ENCODE results near the gene DNAH17.

Gene DNAH17

DNA sequence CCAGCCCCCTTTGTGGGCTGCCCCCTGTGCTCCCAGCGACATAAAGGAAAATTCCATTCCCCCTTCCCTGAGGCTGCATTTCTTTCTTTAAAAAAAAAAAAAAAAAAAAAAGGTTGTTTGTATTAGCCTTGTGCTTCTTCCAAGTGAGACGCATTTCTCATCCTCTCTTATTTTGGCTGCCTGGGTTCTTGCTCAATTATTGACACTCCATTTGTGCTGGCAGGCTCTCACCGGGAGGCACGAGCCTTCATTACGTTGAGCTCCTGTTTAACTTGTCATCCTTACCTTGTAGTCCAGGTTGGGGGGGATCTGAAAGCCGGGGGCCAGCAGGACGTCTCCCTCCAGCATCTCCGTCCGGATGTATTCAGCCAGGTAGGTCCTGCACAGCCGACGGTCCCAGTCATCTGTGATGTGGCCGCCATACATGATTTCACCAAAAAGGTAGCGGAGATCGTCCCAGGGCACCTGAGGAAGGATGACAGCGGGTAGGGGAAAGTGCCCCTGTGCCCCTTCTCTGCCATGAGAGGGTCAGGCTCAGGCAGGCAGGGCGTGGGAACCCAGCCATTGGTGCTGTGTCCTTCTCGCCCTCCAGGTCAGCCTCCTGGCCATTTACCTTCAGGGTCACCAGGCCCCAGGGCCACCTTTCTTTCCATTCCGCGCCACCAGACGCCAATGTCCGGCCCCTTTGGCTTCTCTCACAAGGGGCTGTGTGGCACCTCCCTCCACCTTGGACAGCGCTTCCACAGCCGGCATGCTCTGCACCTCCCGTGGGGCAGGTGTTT lies 148.2 kb downstream of the DNAH17 start:
- no peak for DNase-seq (ENCODE audit: low read depth)

DNA sequence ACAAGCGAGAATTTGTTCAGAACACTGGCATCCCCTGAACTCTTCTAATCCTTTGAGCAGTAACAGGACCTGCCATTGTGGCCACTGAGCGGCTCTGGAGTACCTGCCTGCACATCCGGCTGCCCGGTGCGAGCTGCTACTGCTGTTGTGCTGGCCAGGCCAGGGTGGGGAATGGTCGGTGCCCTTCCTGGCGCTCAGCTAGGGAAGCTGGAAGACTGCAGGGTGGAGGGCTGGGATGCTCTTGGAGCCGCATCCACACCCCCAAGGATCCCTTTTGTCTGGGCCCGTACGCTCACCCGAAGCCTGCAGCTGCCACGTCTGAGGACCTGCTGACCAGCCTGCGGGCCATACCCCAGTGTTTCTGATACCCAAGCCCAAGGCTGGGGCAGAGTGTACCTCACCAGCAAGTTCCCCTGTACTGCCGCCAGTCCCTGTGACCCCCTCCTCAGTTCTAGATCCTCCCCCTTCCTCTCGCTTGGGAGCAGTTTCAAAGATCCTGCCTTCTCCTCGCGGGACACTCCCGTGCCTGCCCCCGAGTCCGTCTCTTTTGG lies 149.1 kb downstream of the DNAH17 start:
- no peak for DNase-seq (ENCODE audit: low read depth)

- DNase-seq (ENCODE audit: low read depth) = no peak
Observed at GRCh38 chr17:78427140-78427539, 150.1 kb downstream of the DNAH17 start.

DNA sequence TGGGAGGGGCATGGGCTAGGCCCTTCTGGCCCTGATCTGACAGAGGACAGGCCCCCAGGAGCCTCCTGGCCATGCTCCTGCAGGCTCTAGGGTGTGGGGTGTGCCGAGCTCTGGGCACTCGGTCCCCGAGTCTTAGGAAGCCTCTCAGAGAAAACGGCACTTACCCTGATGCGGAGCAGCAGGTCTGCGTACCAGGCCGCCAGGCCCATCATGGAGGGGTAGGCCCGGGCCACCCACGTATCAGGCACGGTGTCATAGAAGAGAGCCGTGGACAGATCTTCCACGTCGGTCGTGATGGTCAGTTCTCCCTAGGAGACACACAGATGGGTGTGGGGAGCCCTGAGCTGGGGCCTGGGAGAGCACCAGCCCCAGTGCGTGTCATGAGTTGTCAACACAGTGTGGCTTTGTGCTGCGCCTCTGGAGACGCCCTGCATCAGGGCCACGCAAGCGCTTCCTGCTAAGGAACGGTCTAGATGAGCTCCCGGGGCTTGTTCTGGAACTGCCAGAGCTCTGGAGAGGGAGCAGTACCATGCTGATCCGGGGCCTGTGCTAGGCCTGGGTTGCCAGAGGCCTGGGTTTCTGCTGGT lies 150.8 kb downstream of the DNAH17 start:
- no peak for DNase-seq (ENCODE audit: low read depth)

- no peak for DNase-seq (ENCODE audit: low read depth)
Observed at GRCh38 chr17:78425429-78425828, 151.8 kb downstream of the DNAH17 start.

- DNase-seq (ENCODE audit: low read depth) = no peak
Observed at GRCh38 chr17:78423961-78424675, 153.1 kb downstream of the DNAH17 start.

- DNase-seq (ENCODE audit: low read depth) = no peak
Observed at GRCh38 chr17:78422872-78423588, 154.2 kb downstream of the DNAH17 start.

DNA sequence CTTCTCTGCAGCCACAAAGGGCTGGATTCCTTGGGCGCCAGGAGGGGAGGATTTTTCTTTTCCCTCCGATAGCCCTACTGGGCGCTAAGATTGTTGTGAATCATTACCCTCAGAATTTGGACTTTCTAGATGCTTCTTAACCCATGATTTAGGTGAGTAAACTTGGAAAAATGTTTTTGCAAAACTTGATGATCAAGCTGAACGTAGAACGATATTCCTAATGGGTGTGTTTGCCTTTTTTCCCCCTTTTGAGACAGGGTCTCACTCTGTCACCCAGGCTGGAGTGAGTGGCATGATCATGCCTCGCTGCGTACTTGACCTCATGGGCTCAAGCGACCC lies 155.0 kb downstream of the DNAH17 start:
- no peak for DNase-seq (ENCODE audit: low read depth)

GRCh38 chr17:78421534-78422266 lies 155.5 kb downstream of the DNAH17 start:
- DNase-seq (ENCODE audit: low read depth) = no peak

DNA sequence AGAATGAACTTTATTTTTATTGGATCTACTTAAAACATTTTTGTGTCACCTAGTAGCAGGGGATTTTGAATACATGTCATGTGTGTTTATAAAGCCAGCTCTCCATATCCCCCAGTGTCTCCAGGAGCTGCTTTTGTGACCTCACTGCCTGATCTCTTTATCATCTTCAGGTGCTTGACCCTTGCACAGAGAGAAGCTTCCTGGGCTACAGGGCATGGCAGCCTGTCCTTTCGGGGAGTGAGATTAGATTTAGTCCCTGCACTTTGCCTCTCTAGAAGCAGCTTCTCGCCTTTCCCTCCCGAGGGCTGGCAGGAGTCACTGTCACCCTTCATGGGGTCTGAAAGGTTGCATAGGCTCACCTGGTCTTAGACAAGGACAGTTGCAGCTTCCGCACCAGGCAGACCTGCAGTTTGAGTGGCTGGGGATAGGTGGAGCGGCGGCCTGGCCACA lies 156.1 kb downstream of the DNAH17 start:
- DNase-seq (ENCODE audit: low read depth) = no peak

DNA sequence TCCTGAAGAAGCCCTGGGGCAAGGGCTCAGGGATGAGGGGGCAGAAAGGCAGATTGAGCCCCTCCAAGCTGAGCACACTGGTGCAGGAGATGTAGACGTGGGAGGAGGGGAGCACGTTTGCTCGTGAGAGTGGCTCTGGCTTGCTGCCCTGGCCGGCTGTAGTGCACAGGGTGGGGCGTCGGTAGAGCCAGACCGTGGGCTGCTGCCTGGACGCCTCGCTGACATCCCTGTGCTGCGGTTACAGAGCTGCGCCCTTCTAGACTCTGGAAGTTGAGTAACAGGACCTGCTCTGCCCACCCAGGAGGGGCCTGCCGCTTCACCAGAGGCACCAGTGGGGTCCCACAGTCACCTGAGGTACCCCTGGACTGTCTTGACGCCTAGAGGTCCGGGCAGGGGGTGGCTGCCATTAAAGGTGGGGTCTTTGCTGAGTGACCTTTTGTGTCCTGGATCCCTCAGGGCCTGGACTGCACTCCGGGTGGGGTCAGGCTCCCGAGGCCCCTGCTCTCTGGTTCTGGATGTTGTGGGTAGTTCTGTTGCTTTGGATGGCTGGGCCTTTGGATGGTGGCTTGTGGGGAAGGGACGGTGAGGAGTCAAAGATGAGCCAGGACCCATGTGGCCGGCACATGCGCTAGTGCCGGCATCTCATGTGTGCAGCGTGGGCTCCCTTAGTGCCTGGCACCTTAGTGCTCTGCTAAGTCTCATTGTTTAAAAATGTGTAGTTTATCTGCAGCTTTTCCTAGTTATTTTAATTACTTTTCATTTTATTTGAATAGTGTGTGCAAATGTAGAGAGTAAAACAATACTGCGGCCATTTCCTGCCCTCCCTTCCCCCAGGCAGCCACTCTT lies 157.0 kb downstream of the DNAH17 start:
- no peak for DNase-seq (ENCODE audit: low read depth)

GRCh38 chr17:78418326-78419026 lies 158.7 kb downstream of the DNAH17 start:
- DNase-seq (ENCODE audit: low read depth) = no peak

GRCh38 chr17:78417531-78417909 lies 159.7 kb downstream of the DNAH17 start:
- DNase-seq (ENCODE audit: low read depth) = no peak

- no peak for DNase-seq (ENCODE audit: low read depth)
Observed at GRCh38 chr17:78416791-78417530, 160.2 kb downstream of the DNAH17 start.

- no peak for DNase-seq (ENCODE audit: low read depth)
Observed at GRCh38 chr17:78415821-78416711, 161.1 kb downstream of the DNAH17 start.

- DNase-seq (ENCODE audit: low read depth) = no peak
Observed at GRCh38 chr17:78414178-78415162, 162.7 kb downstream of the DNAH17 start.

- no peak for DNase-seq (ENCODE audit: low read depth)
Observed at GRCh38 chr17:78412403-78412802, 164.8 kb downstream of the DNAH17 start.
